HG03064 (cell line): ENCODE data around the gene MLN.

Source experiments
- ATAC-seq: cut with Tn5 transposase; IDR thresholded peaks from one replicate; pipeline ENCODE4 v1.9.1; 2021; ENCODE audit warnings: low read depth; ENCODE audit not compliant: unreplicated experiment

Gene MLN

DNA sequence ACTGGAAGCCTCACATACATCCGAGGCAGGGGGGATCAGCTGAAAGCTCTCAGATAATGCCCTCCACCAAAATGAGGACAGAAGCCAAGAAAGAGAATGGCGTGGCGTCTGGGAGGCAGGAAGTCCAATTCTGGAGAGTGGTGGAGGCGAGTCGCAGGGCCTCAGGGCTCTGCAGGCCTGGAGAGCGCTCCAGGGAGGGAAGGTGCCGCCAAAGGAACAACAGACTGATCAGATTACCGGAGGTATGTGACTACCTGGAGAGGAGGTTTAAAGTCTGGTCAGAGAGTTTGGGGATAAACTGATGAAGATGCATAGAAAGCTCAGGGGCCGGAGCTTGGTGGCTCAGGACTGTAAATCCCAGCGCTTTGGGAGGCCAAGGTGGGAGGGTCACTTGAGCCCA lies 45.9 kb downstream of the MLN start:
- no peak for ATAC-seq

DNA sequence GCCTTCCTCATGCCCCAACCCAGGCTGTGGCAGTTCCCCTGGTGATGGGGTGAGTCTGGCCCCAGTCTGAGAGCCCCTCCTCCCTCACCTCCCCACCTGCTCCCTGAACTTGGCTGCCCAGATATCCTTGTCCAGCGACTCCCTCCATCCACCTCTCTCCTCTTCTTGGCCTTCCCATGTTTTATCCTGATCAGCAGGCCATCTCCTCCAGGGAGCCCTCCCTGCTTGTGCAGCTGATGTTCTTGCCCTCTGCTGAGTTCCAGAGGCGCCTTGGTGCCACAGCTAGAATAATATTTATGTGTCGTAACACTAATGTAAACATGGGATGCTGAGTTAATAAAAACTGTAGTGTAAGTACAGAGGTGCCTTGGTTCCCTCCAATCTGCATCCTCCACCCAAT lies 46.7 kb downstream of the MLN start:
- no peak for ATAC-seq

- ATAC-seq, result no peak
These were observed 47.4 kb downstream of the MLN start for GRCh38 chr6:33756211-33756954.

DNA sequence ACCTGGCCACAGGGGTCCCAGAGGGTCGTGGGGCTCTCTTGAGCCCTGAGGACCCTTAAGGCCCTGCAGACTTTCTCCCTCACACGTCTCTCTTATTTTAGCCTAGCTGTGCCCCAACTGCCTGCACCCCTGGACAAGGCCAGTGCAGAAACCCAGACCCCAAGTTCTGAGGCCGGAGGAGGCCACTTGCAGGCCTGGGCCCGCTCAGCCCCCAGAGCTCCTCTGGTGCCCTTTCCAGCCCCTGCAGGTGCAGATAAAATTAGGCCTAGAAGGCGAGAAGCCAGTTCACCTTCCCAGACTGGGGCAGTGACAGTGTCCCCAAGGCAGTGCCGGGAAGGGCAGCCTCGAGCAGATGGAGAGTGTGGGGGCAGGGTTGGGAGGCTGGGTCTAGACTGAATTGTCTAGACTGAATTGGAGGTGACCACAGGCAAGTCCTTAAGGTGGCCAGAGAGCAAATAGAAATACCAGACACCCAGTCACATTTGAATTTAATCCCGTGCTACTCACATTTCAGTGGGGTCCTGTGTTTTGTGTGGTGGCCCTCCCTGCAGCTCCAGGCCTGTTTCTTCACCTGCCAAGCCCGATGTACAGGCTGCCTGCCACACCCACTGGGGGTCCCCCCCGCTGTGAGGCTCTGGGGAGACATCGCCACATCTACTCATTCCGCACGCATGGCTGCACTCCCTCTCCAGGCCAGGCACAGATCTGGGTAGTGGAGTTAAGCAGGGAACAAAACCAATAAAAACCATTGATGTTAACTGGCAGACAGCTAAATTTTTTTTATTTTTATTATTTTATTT lies 48.5 kb downstream of the MLN start:
- ATAC-seq, result no peak

GRCh38 chr6:33754222-33754621 lies 49.6 kb downstream of the MLN start:
- ATAC-seq, result no peak

DNA sequence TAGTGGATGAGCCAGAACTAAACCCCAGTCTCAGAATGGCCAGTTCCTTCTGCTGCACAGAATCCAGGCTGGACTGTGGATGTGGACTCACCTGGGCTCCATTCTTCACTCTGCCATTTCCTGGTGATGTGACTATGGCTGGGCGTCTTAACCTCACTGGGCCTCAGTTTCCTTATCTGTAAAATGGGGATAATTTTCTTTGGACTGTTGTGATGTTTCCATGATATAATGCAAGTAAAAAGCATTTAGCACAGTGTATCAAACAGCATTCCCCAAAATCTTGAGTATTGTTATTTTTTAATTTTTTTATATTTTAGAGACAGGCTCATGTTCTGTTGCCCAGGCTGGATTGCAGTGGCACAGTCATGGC lies 51.2 kb downstream of the MLN start:
- no peak for ATAC-seq

DNA sequence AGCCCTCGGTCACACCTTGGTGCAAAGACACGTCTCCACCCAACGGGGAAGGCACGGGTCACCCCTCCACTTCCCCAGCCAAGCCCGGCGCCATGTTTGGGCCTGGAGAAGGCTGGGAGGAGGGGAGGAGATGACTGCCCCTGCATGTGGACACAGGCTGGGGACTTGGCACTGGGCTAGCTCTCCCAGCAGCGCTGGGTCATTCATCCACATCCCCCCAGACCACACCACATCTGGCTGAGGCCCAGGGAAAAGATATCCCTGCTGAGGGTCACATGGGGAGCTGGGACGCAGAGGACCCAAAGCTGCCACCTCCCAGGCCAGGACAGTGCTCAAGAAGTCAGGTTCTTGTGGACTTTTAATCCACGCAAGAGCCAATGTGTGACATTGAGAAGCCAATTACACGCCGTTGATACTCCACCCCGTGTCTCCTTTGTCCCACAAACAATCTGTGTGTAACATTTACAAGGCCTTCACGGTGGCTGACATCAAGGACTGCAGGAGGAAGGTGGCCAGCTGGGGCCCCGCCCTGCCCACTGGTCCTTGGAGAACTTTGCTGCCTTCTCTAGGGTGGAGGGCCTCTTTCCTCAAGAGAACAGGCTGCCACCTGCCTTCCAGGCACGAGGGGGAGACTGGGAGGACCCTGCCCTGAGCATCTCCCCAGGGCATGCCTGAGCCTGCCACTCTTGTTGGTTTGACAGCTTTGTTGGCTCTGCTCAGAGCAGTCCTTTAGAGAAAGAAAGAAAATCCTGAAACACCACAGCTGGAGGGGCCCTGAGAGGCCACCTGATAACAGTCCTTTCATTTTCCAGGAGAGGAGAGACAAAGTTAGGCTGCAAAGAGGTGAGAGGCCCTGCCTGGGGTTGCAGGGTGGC lies 51.8 kb downstream of the MLN start:
- no peak for ATAC-seq

DNA sequence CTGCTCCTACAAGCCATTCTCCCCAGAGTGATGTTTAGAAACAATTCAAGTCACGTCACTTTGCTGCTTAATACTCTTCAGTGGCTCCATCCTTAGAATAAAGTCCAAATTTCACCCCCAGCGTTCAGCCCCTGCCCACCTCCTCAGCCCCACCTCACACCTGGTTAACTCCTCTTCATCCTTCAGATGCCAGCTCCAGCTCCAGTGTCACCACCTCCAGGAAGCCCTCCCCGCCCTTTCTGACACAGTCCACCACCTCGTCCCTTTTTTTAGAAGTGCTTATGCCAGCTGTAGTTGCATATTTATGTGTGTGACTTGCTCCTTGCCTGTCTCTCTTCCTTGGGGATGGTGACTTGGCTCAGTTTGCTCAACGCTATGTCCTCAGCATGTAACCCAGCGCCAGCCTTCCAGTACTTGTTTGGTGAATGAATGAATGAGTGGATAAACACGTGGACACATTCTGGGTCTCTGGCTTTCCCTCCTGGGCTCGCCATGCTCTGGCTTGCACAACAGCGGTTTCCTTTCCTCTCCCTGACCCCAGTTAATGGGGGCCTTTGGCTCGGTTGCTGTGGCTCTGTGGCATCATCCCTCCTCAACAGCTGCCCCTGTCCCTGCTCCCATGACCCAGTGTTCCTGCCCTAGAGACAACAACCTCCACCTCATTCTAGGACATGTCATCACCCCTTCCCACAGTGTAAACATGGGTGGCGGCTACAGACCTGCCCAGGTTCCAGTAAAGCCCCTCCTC lies 53.4 kb downstream of the MLN start:
- ATAC-seq, result no peak

GRCh38 chr6:33749401-33749800 lies 54.4 kb downstream of the MLN start:
- no peak for ATAC-seq

DNA sequence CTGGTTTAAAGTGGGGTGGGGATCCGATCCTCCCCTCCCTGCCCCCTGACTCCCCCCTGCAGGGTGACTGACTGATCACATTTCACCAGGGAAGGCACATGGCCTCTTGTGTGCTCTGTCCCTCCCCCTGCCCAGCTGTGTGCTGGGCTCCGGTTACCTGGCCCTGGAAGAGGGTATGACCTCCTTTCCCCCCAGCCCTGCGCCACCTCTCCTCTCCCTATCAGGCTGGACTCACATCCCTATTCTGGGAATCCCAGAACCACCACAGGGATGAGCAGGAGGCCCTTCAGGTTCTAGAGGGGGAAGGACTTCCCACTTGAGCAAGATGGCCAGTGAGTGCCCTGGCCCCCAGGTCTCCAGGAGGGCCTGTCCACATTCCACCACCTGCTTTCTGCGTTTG lies 55.0 kb downstream of the MLN start:
- ATAC-seq, result no peak

DNA sequence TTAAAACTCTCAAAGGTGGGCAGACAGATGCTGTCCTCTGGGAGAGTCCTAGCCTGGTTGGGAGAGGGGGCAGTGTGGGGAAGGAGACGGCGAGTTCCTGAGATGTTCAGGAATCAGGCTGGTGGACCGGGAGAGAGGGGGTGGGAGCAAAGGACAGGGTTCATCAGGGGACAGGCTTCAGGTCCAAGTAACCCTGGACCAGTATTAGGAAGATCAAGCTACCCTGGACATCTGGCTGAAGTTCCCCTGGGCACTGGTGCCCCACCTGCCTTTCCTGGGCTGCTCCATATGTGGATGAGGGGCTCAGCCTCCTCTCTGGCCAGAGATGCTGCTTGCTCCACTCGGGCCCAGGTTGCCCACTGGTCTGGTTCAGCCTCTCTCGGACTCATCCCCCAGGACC lies 56.0 kb downstream of the MLN start:
- ATAC-seq, result no peak

DNA sequence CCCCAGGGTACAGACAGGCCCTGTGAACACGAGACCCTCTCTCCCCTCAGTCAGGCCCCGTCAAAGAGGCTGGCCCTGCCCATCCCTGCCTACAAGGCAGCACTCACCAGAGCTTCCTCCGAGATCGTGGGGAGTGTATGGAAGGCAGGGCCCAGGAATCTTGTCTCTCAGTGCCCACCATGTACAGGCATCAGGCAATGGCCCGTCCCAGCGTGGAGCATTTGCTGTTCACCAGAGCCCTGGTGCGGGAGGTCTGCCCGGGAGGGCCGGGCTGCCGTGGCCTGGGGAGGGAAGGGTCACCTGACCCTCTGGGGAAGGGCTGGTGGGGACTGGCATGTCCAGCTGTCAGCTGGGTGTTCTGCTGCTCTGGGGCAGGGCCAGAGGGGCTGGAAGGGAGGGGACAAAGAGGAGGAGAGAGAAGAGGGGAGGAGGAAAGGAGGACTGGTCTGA lies 57.1 kb downstream of the MLN start, which contains the start of gene IP6K3:
Gene IP6K3 (minus strand): TSS at position 255 of the 450 bp plus-strand sequence. CDS start 11,429 bp downstream, outside the sequence.
- no peak for ATAC-seq

GRCh38 chr6:33746036-33746600 lies 57.7 kb downstream of the MLN start:
- no peak for ATAC-seq

DNA sequence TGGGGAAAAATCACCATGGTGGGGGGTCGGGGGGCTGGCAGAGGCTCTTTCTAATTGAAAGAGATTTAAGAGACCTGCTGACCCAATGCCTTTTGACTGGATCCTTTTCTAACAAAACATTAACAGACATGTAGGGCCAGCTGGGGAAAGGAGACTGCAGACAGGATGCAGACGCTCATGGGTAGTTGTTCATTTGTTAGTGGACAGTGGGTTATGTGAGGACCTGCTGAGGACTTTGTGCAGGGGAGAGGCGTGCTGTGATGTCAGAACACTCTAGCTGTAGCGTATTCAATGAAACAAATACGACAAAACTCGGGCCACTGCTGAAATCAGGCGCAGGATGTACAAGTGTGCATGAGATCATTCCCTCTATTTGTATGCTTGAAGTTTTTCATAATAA lies 58.3 kb downstream of the MLN start:
- no peak for ATAC-seq

- ATAC-seq, result no peak
These were observed 58.8 kb downstream of the MLN start for GRCh38 chr6:33744895-33745546.
